H1 (cell line): ENCODE data around the gene SRSF6. TPM values are rescaled to one million over a fixed set of nuclear protein-coding genes. Genes with fewer than 3 reads are reported as not detected.

ENCODE experiments used
- JUN ChIP-seq: IDR thresholded peaks from 2 replicates; pipeline ENCODE4 v1.6.1; 2011; ENCODE audit warnings: low read depth, mild to moderate bottlenecking, improper control_type of control experiment, low read length
- polyA plus RNA-seq, 7 experiments: library from polyadenylated mRNA; depleted of rRNA in 3 of 7; stranded (reverse) in 5 of 7; unstranded in 2 of 7; fragments of >200 nt in 5 of 7; fragments of 200-250 nt in 2 of 7; gene quantifications; 1 replicate in 5 of 7; 2 replicates in 1 of 7; 4 replicates in 1 of 7; pipeline versions ENCODE4 v1.2.1 to v1.2.3, GENCODE V29; 2011 to 2013; ENCODE audit warnings: missing spikeins in 2 of 7, mixed read lengths in 2 of 7
- total RNA-seq: library from RNA; stranded (reverse); fragmentation: NEBNext Ultra II Directional; extraction: Animal tissue kit (Norgen Biotek cat#: 25700); gene quantifications from 2 replicates; pipeline ENCODE4 v1.2.1, GENCODE V29; 2021

Gene SRSF6
- total and polyA plus RNA-seq, 2 of the 8 experiments (the other 6 are each of a cell fraction or from before 2014, with no cell fraction given), result 48.0 to 171 TPM

- no peak for TF ChIP-seq JUN
- TF ChIP-seq, all 59 proteins: peak for 0
These were observed 15.6 kb downstream of the SRSF6 start (continued) for GRCh38 chr20:43473381-43473704.
